Measurements from ENCODE around the gene MED20. TPM values are rescaled to one million over a fixed set of nuclear protein-coding genes. Genes with fewer than 3 reads are reported as not detected.
A peak's percentile ranks its signal among the peaks of the same experiment; 100 is the strongest.

MED20 gene
- total RNA-seq, 2 donors from 2014 or later, result 24.9 to 34.6 TPM

DNA sequence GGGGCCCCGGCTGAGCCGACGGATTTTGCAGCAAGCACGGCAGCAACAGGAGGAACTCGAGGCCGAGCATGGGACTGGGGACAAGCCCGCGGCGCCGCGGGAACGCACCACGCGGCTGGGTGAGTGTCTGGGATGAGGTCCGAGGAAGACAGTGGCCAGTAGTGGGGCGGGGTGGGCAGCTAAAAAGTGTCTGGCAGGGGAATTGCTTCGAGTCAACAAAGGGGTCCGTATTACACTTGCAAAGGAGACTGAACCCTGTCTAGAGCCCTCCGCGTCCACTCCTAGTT, 716 bp upstream of the MED20 start:
- Mint-ChIP-seq H3K4me3 (peak overlapping the region; percentile 93 to 99), H3K27me3 (ENCODE audit: low read depth) (no peaks in the 10 kb centered on the region), H3K4me1 (ENCODE audit: low read depth) (peaks cover 62% of the 10 kb centered on the region), H3K27ac (peak overlapping the region; percentile 96), H3K9me3 (no peaks in the 10 kb centered on the region), H3K36me3 (ENCODE audit: insufficient read depth in 2 of 2) (peaks cover 20 to 26% of the 10 kb centered on the region in 2 donors)
- ATAC-seq (replicated peaks in 1 of 2) (peak; percentile 18 to 25), DNase-seq (no peak)

- Mint-ChIP-seq H3K9me3 (no peaks in the 10 kb centered on the region), H3K4me3 (peak overlapping the region; percentile 39 to 71), H3K27ac (peak overlapping the region; percentile 72), H3K4me1 (ENCODE audit: low read depth) (peaks cover 36% of the 10 kb centered on the region), H3K27me3 (ENCODE audit: low read depth) (no peaks in the 10 kb centered on the region), H3K36me3 (ENCODE audit: insufficient read depth in 2 of 2) (peaks cover 6 to 9% of the 10 kb centered on the region in 2 donors)
- DNase-seq (no peak), ATAC-seq (replicated peaks in 1 of 2) (peak in 1 of 2 donors; percentile 25)
Observed at GRCh38 chr6:41917528-41917927, 3.4 kb downstream of the MED20 start.

- H3K4me3 Mint-ChIP-seq, result no peak overlapping the region
- DNase-seq (no peak), ATAC-seq (replicated peaks in 1 of 2) (no peak)
- peaks cover 25% of the 10 kb centered on the region for H3K4me1 Mint-ChIP-seq (ENCODE audit: low read depth)
- H3K36me3 Mint-ChIP-seq (ENCODE audit: insufficient read depth in 2 of 2), result peaks cover 0 to 4% of the 10 kb centered on the region in 2 donors
- H3K27ac Mint-ChIP-seq, result no peak overlapping the region
- no peaks in the 10 kb centered on the region for H3K9me3 Mint-ChIP-seq
- no peaks in the 10 kb centered on the region for H3K27me3 Mint-ChIP-seq (ENCODE audit: low read depth)
Observed at GRCh38 chr6:41914869-41915530, 5.9 kb downstream of the MED20 start.

GRCh38 chr6:41914343-41914742, 6.6 kb downstream of the MED20 start:
- Mint-ChIP-seq H3K4me1 (ENCODE audit: low read depth) (peaks cover 18% of the 10 kb centered on the region), H3K4me3 (no peak overlapping the region), H3K27me3 (ENCODE audit: low read depth) (no peaks in the 10 kb centered on the region), H3K9me3 (no peaks in the 10 kb centered on the region), H3K27ac (no peak overlapping the region), H3K36me3 (ENCODE audit: insufficient read depth in 2 of 2) (peaks cover 0 to 4% of the 10 kb centered on the region in 2 donors)
- DNase-seq (no peak), ATAC-seq (replicated peaks in 1 of 2) (no peak)

- no peak overlapping the region for H3K27ac Mint-ChIP-seq
- DNase-seq (no peak), ATAC-seq (replicated peaks in 1 of 2) (no peak)
- no peaks in the 10 kb centered on the region for H3K27me3 Mint-ChIP-seq (ENCODE audit: low read depth)
- H3K4me3 Mint-ChIP-seq, result no peak overlapping the region
- H3K9me3 Mint-ChIP-seq, result no peaks in the 10 kb centered on the region
- H3K36me3 Mint-ChIP-seq (ENCODE audit: insufficient read depth in 2 of 2), result peaks cover 2 to 12% of the 10 kb centered on the region in 2 donors
- H3K4me1 Mint-ChIP-seq (ENCODE audit: low read depth), result peaks cover 9% of the 10 kb centered on the region
Observed at GRCh38 chr6:41909727-41910126, 11.2 kb downstream of the MED20 start.

GRCh38 chr6:41901882-41902519, 18.9 kb downstream of the MED20 start:
- no peaks in the 10 kb centered on the region for H3K9me3 Mint-ChIP-seq
- no peak overlapping the region for H3K4me3 Mint-ChIP-seq
- H3K27me3 Mint-ChIP-seq (ENCODE audit: low read depth), result no peaks in the 10 kb centered on the region
- peaks cover 19% of the 10 kb centered on the region for H3K4me1 Mint-ChIP-seq (ENCODE audit: low read depth)
- DNase-seq (peak; percentile 49 to 64), ATAC-seq (replicated peaks in 1 of 2) (peak; percentile 41 to 64)
- H3K36me3 Mint-ChIP-seq (ENCODE audit: insufficient read depth in 2 of 2), result peaks cover 0 to 9% of the 10 kb centered on the region in 2 donors
- H3K27ac Mint-ChIP-seq, result no peak overlapping the region

GRCh38 chr6:41900861-41901260, 20.1 kb downstream of the MED20 start:
- no peaks in the 10 kb centered on the region for H3K27me3 Mint-ChIP-seq (ENCODE audit: low read depth)
- no peak overlapping the region for H3K27ac Mint-ChIP-seq
- ATAC-seq (replicated peaks in 1 of 2) (no peak), DNase-seq (no peak)
- H3K4me3 Mint-ChIP-seq, result no peak overlapping the region
- H3K9me3 Mint-ChIP-seq, result no peaks in the 10 kb centered on the region
- H3K36me3 Mint-ChIP-seq (ENCODE audit: insufficient read depth in 2 of 2), result peaks cover 0 to 5% of the 10 kb centered on the region in 2 donors
- H3K4me1 Mint-ChIP-seq (ENCODE audit: low read depth), result peaks cover 29% of the 10 kb centered on the region

DNA sequence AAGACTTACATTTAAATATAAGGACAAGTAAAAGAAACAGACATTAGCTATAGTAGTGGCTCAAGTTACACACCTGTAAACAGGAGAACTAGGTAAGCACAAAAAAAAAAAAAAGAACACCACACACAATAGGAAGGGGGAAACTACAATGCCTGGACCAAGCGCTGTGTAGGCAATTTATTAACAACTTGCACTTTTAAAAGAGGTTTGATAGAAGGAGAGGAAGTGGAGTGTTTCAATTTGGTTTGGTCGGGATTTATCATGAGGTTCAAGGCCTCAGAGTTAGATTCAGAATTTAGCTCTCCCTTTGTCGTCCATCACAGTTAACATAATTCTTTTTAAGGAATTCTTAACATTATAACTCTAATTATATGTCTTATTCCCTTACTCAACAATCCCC, 24.7 kb downstream of the MED20 start:
- Mint-ChIP-seq H3K4me1 (ENCODE audit: low read depth) (peaks cover 16% of the 10 kb centered on the region), H3K27ac (peak overlapping the region; percentile 96), H3K27me3 (ENCODE audit: low read depth) (no peaks in the 10 kb centered on the region), H3K9me3 (no peaks in the 10 kb centered on the region), H3K4me3 (no peak overlapping the region), H3K36me3 (ENCODE audit: insufficient read depth in 2 of 2) (peaks cover 0 to 2% of the 10 kb centered on the region in 2 donors)
- DNase-seq (no peak), ATAC-seq (replicated peaks in 1 of 2) (no peak)

DNA sequence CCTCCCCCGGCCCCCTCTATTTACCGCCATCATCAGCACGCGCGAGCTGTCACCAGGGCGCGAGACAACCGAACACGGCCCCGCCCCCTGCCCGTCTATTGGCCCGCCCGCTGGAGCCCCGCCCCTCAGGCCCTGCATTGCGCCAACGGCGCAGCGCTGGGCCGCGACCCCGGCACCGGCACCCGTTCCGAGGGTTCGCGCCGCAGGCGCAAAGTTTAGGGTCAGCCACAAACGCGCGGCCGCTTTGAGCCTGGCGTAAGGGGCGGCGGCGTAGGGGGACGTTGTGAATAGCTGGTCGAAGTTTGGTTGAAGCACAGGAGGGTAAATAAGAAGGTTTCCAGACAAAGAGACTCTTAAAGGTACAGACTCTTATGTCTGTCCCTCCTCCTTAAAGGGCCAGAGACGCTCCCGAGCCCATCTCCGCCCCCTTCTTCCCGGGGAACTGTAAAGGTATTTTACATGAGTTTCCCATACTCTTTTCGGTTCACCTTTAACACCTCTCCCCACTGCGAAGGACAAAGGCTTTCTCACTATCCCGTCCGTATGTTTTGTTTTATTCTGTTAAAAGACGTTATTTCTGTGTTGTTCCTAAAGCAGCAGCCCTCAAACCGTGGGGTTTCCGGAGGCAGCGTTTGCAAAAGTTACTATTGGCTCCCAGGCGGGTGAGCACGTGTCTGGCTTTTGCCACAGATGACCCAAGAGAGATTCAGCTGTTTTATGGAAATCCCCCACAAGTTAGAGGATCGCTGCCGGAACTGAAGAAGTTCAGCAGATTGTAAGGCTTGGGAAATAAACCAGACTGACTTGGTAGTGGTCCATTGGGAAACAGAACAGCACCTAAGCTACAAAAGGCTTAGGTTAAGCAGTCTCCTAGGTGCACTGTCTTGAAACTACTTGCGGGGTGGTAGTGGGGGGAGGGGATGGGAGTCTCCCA, 25.4 kb downstream of the MED20 start, which contains the start of gene USP49:
Gene USP49 (minus strand): TSS at position 76 of the 934 bp plus-strand sequence. CDS start 88,392 bp downstream, outside the sequence.
- H3K27ac Mint-ChIP-seq, result peak within 1 kb of the TSS; percentile 96
- ATAC-seq (replicated peaks in 1 of 2) (peak; percentile 93 to 95), DNase-seq (peak; percentile 95)
- H3K4me1 Mint-ChIP-seq (ENCODE audit: low read depth), result peaks cover 16% of the 10 kb centered on the region
- H3K9me3 Mint-ChIP-seq, result no peaks in the 10 kb centered on the region
- H3K36me3 Mint-ChIP-seq (ENCODE audit: insufficient read depth in 2 of 2), result peaks cover 0 to 1% of the 10 kb centered on the region in 2 donors
- no peaks in the 10 kb centered on the region for H3K27me3 Mint-ChIP-seq (ENCODE audit: low read depth)
- no peak within 1 kb of the TSS for H3K4me3 Mint-ChIP-seq

DNA sequence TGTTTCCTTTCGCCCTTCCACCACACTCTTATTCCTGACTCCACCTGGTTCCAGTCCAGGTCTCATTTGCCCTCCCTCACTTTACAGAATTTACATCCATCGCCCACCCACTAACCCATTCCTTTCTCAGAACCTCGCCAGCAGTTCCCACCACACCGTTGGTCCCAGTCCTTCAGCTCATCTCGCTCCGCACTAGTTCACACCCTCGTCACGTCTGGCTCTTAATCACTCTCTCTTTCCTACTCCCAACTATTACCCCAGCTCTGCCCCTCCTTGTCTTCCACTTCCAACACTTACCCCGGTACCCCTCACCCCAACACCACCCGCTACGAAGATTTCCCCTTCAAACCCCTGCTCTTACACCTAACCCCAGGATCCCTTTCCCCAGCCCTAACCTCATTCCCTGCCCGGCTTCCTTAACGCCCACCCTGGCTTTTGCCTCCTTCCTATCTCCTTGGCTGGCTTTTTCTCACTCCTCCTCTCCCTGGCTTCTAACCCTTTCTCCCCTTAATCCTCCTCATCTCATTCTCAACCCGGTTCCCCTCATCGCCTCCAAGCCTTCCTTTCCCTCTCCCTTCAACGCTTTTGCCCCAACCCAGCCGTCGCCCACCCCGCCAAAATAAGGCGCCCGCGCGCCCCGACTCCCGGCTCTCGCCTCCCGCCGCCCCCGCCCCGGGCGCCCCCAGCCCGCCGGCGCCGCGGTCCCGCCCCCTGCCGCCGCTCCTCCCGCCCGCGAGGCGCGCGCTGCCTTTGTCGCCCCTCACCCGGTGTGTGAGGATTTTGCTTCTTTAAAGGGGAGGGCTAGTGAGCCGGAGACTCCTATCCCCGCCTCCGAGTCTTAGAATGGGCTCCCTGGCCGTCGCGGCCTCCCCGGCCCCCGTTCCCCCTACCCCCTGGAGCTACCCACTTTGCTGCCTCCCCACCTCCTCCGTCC, 26.3 kb downstream of the MED20 start:
- Mint-ChIP-seq H3K27ac (peak overlapping the region; percentile 96), H3K27me3 (ENCODE audit: low read depth) (no peaks in the 10 kb centered on the region), H3K9me3 (no peaks in the 10 kb centered on the region), H3K4me1 (ENCODE audit: low read depth) (peaks cover 16% of the 10 kb centered on the region), H3K4me3 (no peak overlapping the region), H3K36me3 (ENCODE audit: insufficient read depth in 2 of 2) (no peaks in the 10 kb centered on the region)
- DNase-seq (peak; percentile 63 to 65), ATAC-seq (replicated peaks in 1 of 2) (peak; percentile 58 to 62)

GRCh38 chr6:41892921-41893564, 27.9 kb downstream of the MED20 start:
- H3K36me3 Mint-ChIP-seq (ENCODE audit: insufficient read depth in 2 of 2), result no peaks in the 10 kb centered on the region
- H3K4me1 Mint-ChIP-seq (ENCODE audit: low read depth), result peaks cover 16% of the 10 kb centered on the region
- H3K9me3 Mint-ChIP-seq, result no peaks in the 10 kb centered on the region
- H3K27me3 Mint-ChIP-seq (ENCODE audit: low read depth), result no peaks in the 10 kb centered on the region
- H3K27ac Mint-ChIP-seq, result no peak overlapping the region
- ATAC-seq (replicated peaks in 1 of 2) (no peak), DNase-seq (no peak)
- no peak overlapping the region for H3K4me3 Mint-ChIP-seq

DNA sequence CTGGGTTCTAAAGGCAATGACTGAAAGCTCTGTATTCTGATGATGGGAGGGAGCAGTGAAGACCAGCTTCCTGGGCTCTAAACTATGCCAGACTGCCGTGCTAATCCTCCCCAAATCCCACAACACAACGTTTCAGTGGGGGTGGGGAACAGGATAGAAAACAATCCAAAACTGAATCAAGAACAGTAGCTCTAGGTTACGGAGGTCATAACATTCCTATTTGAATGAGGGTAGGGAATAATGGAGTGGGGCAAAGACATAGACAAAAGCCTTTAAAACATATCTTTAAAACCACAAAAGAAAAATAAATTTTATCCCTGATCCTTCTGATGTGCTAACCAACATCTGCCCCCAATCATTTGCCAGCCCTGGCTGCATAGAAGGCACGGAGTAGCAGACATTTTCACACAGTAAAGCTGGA, 33.6 kb downstream of the MED20 start:
- no peak for ATAC-seq (replicated peaks in 1 of 2)
- Mint-ChIP-seq H3K9me3 (no peaks in the 10 kb centered on the region), H3K36me3 (ENCODE audit: insufficient read depth in 2 of 2) (no peaks in the 10 kb centered on the region), H3K27me3 (ENCODE audit: low read depth) (no peaks in the 10 kb centered on the region), H3K4me1 (ENCODE audit: low read depth) (peaks cover 8% of the 10 kb centered on the region), H3K27ac (no peak overlapping the region), H3K4me3 (no peak overlapping the region)
- no peak for DNase-seq

Measured in activated T-cell treated with anti-CD3 and anti-CD28 coated beads, Interleukin-2, amount 50 U/mL, for 72 hours (primary cell).